Upper lobe of left lung (tissue), 6 donors: ENCODE data around the gene GNB1L. TPM values are rescaled to one million over a fixed set of nuclear protein-coding genes. Genes with fewer than 3 reads are reported as not detected.

Experiments used
- ATAC-seq, 2 donors: fragments of 200-7000 bp; cut with Tn5 transposase; one replicate each; pipeline ENCODE4 v1.9.1; 2022; ENCODE audit warnings: mild to moderate bottlenecking in 2 of 2, moderate library complexity in 2 of 2; ENCODE audit not compliant: low FRiP score in 2 of 2
- DNase-seq, 2 donors: peaks; one replicate each; pipeline ENCODE4 v3.0.0-alpha.2; 2019 to 2020
- H3K27ac ChIP-seq, 4 donors: fragments of 200-600 bp; sonication (generic); one replicate each; pipeline ENCODE4 v1.5.1; 2016 to 2019
- H3K27me3 ChIP-seq, 4 donors: fragments of 200-600 bp; sonication (generic); one replicate each; pipeline ENCODE4 v1.5.1; 2017 to 2019
- H3K36me3 ChIP-seq, 4 donors: fragments of 200-600 bp; sonication (generic); one replicate each; pipeline ENCODE4 v1.5.1; 2016 to 2019
- H3K4me1 ChIP-seq, 4 donors: fragments of 200-600 bp; sonication (generic); one replicate each; pipeline ENCODE4 v1.5.1; 2018 to 2019
- H3K4me3 ChIP-seq, 4 donors: fragments of 200-600 bp; sonication (generic); one replicate each; pipeline ENCODE4 v1.5.1; 2017 to 2019; ENCODE audit warnings: mild to moderate bottlenecking in 2 of 4, moderate library complexity in 1 of 4
- H3K9me3 ChIP-seq, 4 donors: fragments of 200-600 bp; sonication (generic); one replicate each; pipeline ENCODE4 v1.5.1; 2018 to 2019
- EP300 ChIP-seq, 4 donors: sonication (generic); formaldehyde crosslinking; IDR thresholded peaks; one replicate each; pipeline ENCODE4 v1.5.1; 2017; ENCODE audit warnings: antibody characterized with exemption in 4 of 4, control low read depth in 2 of 4
- POLR2A ChIP-seq, 4 donors: fragments of 450-650 bp; IDR thresholded peaks; one replicate each; pipeline ENCODE4 v1.5.1; 2016 to 2017; ENCODE audit warnings: antibody characterized with exemption in 4 of 4, mild to moderate bottlenecking in 2 of 4
- POLR2AphosphoS5 ChIP-seq, 2 donors: sonication (generic); formaldehyde crosslinking; IDR thresholded peaks; one replicate each; pipeline ENCODE4 v1.5.1; 2017; ENCODE audit warnings: antibody characterized with exemption in 2 of 2
- WGBS, 2 donors: methylation state at CpG; one replicate each; pipeline ENCODE4 v1.1.5; 2017 to 2018; 5-methylcytosine and 5-hydroxymethylcytosine counted together
- total RNA-seq, 6 donors: library from RNA; depleted of rRNA in 4 of 6; stranded (reverse); fragments of >200 nt in 4 of 6; gene quantifications; one replicate each; pipeline versions ENCODE4 v1.1.0 to v1.2.1, GENCODE V29; 2016 to 2021
- TF ChIP-seq, protein P1 (sequence below), 6 experiments: fragments of 450-650 bp in 4 of 6; fragments of 200-600 bp in 2 of 6; sonication (generic) in 2 of 6; IDR thresholded peaks; one replicate each; pipeline ENCODE4 v1.5.1; 2016 to 2019; ENCODE audit warnings: antibody characterized with exemption in 6 of 6
- donor health status: DM: no; HTN: no; CAD: no; lungs with moderate emphysema.
- donor health status: DM: no; HTN: yes; CAD: no; lungs with severe emphysema.

Gene GNB1L
- total RNA-seq, 6 donors from 2014 or later, result 0.78 to 11.1 (median 6.8) TPM

DNA sequence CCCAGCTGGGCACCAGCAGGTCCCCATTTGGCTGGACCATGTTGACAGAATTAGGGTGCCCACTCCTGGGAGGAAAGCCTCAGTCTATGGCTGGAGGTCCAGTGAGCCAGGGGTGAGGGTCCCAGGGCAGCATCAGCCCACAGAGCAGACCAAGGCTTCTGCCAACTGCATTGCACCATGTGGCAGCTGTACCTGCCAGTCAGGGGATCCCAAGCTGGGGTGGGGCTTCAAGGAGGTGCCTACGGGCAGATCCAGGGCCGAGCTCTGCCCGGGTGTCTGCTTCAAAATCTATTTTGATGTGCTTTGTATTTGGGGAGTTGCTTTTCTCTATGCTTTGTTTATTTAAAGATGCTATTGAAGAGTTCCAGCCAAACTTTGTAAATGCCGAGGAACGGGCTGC, 120.9 kb downstream of the GNB1L start:
- Histone ChIP-seq H3K4me3 (no peak overlapping the region), H3K36me3 (no peaks in the 10 kb centered on the region), H3K9me3 (no peaks in the 10 kb centered on the region), H3K4me1 (peaks cover 8 to 10% (median 8%) of the 10 kb centered on the region in 4 donors), H3K27ac (no peak overlapping the region), H3K27me3 (no peaks in the 10 kb centered on the region)
- no peak for ATAC-seq
- TF ChIP-seq POLR2AphosphoS5 (IDR thresholded peaks at IDR 0.05) (no peak), POLR2A (IDR thresholded peaks at IDR 0.05) (no peak), EP300 (IDR thresholded peaks at IDR 0.05) (no peak)
- TF ChIP-seq, protein P1, sequence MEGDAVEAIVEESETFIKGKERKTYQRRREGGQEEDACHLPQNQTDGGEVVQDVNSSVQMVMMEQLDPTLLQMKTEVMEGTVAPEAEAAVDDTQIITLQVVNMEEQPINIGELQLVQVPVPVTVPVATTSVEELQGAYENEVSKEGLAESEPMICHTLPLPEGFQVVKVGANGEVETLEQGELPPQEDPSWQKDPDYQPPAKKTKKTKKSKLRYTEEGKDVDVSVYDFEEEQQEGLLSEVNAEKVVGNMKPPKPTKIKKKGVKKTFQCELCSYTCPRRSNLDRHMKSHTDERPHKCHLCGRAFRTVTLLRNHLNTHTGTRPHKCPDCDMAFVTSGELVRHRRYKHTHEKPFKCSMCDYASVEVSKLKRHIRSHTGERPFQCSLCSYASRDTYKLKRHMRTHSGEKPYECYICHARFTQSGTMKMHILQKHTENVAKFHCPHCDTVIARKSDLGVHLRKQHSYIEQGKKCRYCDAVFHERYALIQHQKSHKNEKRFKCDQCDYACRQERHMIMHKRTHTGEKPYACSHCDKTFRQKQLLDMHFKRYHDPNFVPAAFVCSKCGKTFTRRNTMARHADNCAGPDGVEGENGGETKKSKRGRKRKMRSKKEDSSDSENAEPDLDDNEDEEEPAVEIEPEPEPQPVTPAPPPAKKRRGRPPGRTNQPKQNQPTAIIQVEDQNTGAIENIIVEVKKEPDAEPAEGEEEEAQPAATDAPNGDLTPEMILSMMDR (IDR thresholded peaks at IDR 0.05), result no peak
- DNase-seq, result no peak
- 71 to 73% methylated on average over 5 of the region's 5 CpGs for WGBS, 2 donors

Other genes starting within 250 kb of the GNB1L start
- 10 to 100 TPM in 5 of 6 donors, 1 to 10 TPM in 1; 6.0 to 30.0 (median 17.1) TPM for gene SEPTIN5, start 140.4 kb downstream of the GNB1L start, total RNA-seq
- 10 to 100 TPM in 1 of 6 donors, 1 to 10 TPM in 5; 1.5 to 23.7 (median 6.6) TPM for gene GP1BB, start 131.3 kb downstream of the GNB1L start, total RNA-seq
- gene TBX1, start 94.1 kb downstream of the GNB1L start, total RNA-seq, result 10 to 100 TPM in 2 of 6 donors, 1 to 10 TPM in 4; 1.0 to 12.2 (median 5.4) TPM
- gene RTL10, start within 50 bp of the GNB1L start, total RNA-seq, result 10 to 100 TPM; 16.4 to 27.4 (median 24.1) TPM
- gene COMT, start 86.9 kb upstream of the GNB1L start, total RNA-seq, result 100 to 1,000 TPM; 136 to 475 (median 272) TPM
- 10 to 100 TPM; 29.6 to 78.6 (median 49.3) TPM for gene TXNRD2, start 86.9 kb upstream of the GNB1L start, total RNA-seq
- gene ARVCF, start 161.9 kb upstream of the GNB1L start, total RNA-seq, result 10 to 100 TPM; 18.5 to 54.5 (median 22.8) TPM
- 10 to 100 TPM; 33.9 to 94.3 (median 55.0) TPM for gene TANGO2, start 166.2 kb upstream of the GNB1L start, total RNA-seq
- 10 to 100 TPM; 27.7 to 95.3 (median 33.1) TPM for gene DGCR8, start 225.4 kb upstream of the GNB1L start, total RNA-seq